HG02763 (cell line): ENCODE data around the gene SEMA5A.

Source experiments
- ATAC-seq: cut with Tn5 transposase; IDR thresholded peaks from one replicate; pipeline ENCODE4 v1.9.1; 2021; ENCODE audit warnings: mild to moderate bottlenecking, moderate library complexity; ENCODE audit not compliant: unreplicated experiment

SEMA5A gene

GRCh38 chr5:9547122-9547947 is 1.5 kb upstream of the SEMA5A start:
- ATAC-seq, result no peak

- no peak for ATAC-seq
Observed at GRCh38 chr5:9545136-9545991, 511 bp downstream of the SEMA5A start.

GRCh38 chr5:9544502-9545135 is 1.3 kb downstream of the SEMA5A start:
- no peak for ATAC-seq

- no peak for ATAC-seq
Observed at GRCh38 chr5:9544056-9544455, 1.8 kb downstream of the SEMA5A start.

GRCh38 chr5:9543311-9543920 is 2.5 kb downstream of the SEMA5A start:
- no peak for ATAC-seq

- ATAC-seq, result no peak
Observed at GRCh38 chr5:9540791-9541190, 5.1 kb downstream of the SEMA5A start.

GRCh38 chr5:9538504-9538903 is 7.4 kb downstream of the SEMA5A start:
- no peak for ATAC-seq

- ATAC-seq, result no peak
Observed at GRCh38 chr5:9537223-9538141, 8.4 kb downstream of the SEMA5A start.

GRCh38 chr5:9536717-9537116 is 9.2 kb downstream of the SEMA5A start:
- no peak for ATAC-seq

GRCh38 chr5:9534881-9535517 is 10.9 kb downstream of the SEMA5A start:
- no peak for ATAC-seq

GRCh38 chr5:9533562-9534364 is 12.1 kb downstream of the SEMA5A start:
- no peak for ATAC-seq

GRCh38 chr5:9533096-9533495 is 12.8 kb downstream of the SEMA5A start:
- no peak for ATAC-seq

GRCh38 chr5:9529513-9529912 is 16.4 kb downstream of the SEMA5A start:
- ATAC-seq, result no peak

GRCh38 chr5:9529041-9529480 is 16.8 kb downstream of the SEMA5A start:
- no peak for ATAC-seq

- no peak for ATAC-seq
Observed at GRCh38 chr5:9524941-9525340, 20.9 kb downstream of the SEMA5A start.

GRCh38 chr5:9523090-9523823 is 22.6 kb downstream of the SEMA5A start:
- ATAC-seq, result no peak

GRCh38 chr5:9519537-9519936 is 26.3 kb downstream of the SEMA5A start:
- no peak for ATAC-seq

- no peak for ATAC-seq
Observed at GRCh38 chr5:9516591-9516990, 29.3 kb downstream of the SEMA5A start.
